GM18520 (cell line): Measurements from ENCODE around the gene IQCK.
"Not testable (repeated sequence)": the region's sequence is repeated elsewhere in the genome, so short reads cannot be mapped to it uniquely, and the experiment has no call there.

ENCODE experiments used
- ATAC-seq: cut with Tn5 transposase; IDR thresholded peaks from one replicate; pipeline ENCODE4 v1.9.1; 2021; ENCODE audit not compliant: unreplicated experiment

The IQCK gene

DNA sequence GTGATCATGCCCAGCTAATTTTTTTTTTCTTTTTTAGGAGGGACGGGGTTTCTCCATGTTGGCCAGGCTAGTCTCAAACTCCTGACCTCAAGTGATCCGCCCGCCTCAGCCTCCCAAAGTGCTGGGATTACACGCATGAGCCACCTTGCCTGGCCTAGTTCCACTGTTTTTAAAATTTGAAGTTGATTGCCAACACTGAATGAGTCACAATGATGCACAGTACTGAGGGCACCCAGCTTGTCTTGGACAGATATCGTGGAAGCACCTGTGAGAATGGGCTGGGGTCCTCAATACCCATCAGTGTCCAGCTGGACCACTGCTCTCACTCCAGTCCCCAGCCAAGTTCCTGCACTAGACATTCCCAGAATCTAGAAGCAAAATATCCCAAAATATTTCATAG lies 2.5 kb upstream of the IQCK start:
- no peak for ATAC-seq

GRCh38 chr16:19716183-19716582 lies 1.9 kb upstream of the IQCK start:
- no peak for ATAC-seq

- ATAC-seq = not testable (repeated sequence)
These were observed 1.3 kb upstream of the IQCK start for GRCh38 chr16:19716728-19717127.

- ATAC-seq = no peak
These were observed 757 bp upstream of the IQCK start for GRCh38 chr16:19717314-19717713.

DNA sequence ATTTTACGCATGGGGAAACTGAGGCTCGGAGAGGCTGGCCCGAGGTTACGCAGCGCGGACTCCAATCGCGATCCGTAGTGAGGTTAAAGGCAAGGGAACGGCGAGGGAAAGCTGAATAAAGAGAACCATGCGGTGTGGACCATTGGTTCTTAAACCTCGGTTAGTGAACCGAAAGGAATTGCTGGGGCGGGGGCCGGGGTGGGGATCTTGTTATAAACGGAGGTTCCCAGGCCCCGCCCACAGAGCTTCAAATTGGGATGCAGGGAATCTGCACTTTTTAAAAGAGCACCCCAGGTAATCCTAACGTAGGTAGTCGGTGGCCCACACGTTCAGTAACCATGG lies 524 bp downstream of the IQCK start:
- no peak for ATAC-seq

- ATAC-seq = no peak
These were observed 4.3 kb downstream of the IQCK start for GRCh38 chr16:19722269-19722952.

DNA sequence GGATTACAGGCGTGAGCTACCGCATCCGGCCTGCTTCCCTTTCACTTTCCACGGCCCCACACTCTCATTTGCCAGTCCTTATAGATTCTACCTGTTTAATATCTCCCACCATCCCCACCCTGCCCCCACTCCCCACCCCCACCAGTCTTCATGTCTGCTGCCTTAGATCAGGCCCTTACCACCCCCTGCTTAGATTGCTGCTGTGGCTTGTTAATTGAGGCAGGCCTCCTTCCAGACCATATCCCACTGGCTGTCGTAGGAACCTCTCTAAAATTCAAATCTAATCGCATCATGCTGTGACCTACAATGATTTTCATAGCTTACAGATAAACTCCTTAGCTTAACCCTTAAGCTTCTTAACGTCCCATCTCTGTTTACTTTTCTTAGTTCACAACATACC lies 4.9 kb downstream of the IQCK start:
- no peak for ATAC-seq

GRCh38 chr16:19728636-19728965 lies 10.5 kb downstream of the IQCK start:
- no peak for ATAC-seq

DNA sequence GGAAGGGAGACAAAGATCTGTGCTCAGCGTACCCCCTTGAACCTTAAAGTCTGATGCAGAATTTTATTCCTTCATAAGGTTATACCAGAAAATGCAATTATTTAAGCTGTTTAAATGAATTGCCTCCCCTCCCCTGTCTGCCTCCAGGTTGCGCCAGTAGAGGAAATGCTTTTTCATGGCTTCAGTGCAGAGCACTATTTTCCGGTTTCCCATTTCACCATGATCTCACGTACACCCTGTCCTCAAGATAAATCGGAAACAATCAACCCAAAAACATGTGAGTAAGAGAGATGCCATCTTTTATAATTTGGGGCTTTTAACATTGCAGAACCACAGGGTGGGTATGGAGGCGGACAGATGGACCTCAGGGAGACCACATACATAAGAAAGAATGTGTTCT lies 15.5 kb downstream of the IQCK start:
- no peak for ATAC-seq

GRCh38 chr16:19735074-19735867 lies 17.2 kb downstream of the IQCK start:
- ATAC-seq = no peak

GRCh38 chr16:19737306-19738038 lies 19.4 kb downstream of the IQCK start:
- ATAC-seq = no peak

DNA sequence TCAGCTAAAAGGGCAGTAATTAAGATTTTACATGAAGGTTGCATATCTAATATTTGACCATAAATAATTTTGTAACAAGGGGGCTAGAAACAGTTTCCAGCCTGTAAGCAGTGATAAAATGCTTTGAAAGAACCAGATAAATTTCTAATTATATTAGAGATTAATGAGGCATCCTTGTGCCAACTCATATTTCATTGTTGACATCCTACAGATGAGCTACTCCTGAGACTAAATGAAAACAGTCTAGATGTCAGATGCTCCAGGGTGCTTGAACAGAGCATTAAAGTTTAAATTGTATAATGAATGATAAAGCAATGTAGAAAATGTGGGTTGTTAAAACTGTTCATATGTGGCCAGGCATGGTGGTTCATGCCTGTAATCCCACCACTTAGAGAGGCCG lies 23.3 kb downstream of the IQCK start:
- no peak for ATAC-seq

DNA sequence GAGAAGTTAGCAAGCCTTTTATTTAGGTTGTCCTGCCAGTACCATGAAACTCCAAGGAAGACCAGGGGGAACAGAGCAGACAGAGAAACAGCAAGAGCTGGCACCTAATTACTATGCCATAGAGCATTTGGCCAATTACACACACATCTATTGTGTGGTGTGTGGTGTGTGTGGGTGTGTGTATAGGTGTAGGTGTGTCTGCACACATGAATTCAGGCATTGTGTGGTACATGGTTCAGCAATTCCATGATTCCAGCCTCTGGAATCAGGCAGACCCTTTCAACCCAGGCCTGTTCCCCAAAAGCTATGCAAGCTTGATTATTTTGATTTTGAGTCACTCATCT lies 25.7 kb downstream of the IQCK start:
- ATAC-seq = no peak

DNA sequence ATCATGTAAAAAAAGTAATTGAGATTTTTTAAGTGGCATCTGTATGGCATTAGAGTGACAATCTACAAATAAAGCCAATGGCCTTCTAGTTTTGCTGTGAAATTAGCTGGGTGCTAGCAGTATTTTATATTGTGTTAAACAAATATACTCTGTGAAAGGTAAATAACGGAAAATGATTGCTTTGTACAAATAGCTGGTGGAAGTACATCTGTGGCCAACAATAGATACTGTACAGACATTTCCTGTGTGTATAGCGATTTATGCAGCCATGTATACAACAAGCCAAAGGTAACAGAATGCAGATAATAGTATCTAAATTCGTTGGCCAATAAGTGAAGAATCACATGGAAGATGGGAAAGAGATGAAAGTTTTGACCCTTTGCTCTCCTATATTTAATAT lies 26.6 kb downstream of the IQCK start:
- ATAC-seq = no peak

DNA sequence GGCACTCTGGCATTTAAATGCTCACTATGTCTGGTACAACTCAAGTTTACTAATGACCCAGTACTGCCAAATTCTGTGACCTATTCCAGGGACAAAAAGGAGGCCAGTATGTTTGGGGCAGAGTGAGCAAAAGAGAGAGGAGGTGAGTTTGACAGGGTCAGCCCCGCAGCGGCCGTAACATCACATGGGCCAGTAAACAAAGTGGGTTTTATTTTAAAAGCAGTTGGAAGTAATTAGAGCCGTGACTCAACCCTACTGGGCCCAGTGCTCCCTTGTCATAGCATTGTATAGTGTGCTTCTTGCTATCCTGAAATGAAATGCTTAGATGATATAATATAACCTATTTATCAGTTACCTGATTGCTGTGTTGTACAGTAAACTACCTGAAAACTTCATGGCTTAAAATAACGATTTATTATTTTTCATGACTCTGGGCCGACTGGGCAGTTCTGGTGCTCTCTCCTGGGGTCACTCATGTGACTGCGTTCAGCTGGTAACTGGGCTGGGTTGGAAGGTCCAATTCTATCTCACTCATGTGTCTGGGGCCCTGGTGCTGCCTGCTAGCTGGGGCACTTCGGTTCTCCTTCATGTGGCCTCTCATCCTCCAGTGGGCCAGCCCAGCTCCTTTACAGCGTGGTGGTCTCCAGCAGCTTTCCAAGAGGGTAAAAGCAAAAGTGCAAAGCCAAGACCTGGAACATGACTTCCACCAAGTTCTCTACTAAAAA lies 27.4 kb downstream of the IQCK start:
- ATAC-seq = no peak

- no peak for ATAC-seq
These were observed 28.5 kb downstream of the IQCK start for GRCh38 chr16:19746561-19746960.

DNA sequence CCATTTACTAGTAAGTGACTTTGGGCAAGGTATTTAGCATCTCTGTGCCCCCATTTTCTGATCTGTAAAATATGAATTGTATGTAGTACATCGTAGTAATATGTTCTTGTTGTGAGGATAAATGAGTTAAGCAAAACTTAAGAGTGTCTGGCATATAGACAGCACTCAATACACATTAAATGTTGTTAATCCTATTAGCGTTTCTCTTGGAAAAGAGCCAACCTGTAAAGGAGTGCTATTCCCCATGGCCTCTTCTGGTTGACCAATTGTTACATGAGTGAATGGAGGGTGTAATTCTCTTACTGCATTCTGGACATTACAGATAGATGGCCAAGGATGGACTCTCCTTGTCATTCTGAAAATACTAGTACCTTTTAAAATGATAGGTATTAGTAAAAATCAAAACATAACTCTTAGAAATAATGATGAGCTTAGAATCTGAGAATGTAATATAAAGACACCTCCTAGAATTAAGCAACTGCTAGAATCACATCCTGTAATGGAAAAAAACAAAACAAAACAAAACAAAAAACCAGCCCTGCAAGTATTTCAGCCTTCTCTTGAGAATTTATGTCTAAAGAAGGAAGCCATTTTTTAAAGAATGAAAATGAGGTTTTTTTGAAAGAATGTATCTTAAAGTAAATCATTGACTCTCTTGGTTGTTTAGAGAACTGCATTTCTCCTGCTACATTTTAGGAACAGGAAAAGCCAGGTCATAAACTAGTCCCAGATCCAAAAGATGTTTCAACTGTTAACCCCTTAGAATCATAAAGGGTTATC lies 30.5 kb downstream of the IQCK start:
- ATAC-seq = no peak

GRCh38 chr16:19749571-19750080 lies 31.6 kb downstream of the IQCK start:
- no peak for ATAC-seq

GRCh38 chr16:19751478-19752385 lies 33.7 kb downstream of the IQCK start:
- no peak for ATAC-seq
